MM.1S (cell line): ENCODE data around the gene NGEF.

Experiments
- EZH2 ChIP-seq: fragments of 300-600 bp; sonication (generic); optimal IDR thresholded peaks from 2 replicates; pipeline ENCODE3; 2017; ENCODE audit warnings: low read depth, mild to moderate bottlenecking, antibody characterized with exemption, low read length, mixed read lengths
- EZH2phosphoT487 ChIP-seq: fragments of 300-600 bp; sonication (generic); IDR thresholded peaks from 2 replicates; pipeline ENCODE4 v1.6.1; 2018; ENCODE audit warnings: antibody characterized with exemption, low read length
- TF ChIP-seq, protein P1 (sequence below): fragments of 300-600 bp; sonication (generic); IDR thresholded peaks from 2 replicates; pipeline ENCODE4 v1.5.1; 2016; ENCODE audit warnings: antibody characterized with exemption, low read length, mixed read lengths

DNA sequence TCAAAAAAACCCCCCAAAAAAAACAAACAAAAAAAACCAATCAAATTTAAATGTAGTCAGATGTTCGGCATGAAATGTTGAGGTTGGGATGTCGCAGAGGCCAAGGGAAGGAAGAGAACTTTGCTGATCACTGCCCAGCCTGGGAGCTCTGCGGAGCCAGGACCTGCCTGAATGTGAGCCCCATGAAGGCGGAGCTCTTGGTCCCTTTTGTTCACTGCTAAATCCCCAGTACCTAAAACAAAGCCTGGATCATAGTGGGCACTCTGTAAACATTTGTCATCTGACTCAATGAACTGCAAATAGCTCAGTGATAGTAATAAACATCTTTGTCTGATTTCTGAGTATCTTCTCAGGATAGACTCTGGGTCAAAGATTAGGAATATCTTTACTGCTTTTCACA is 64.0 kb downstream of the NGEF start:
- TF ChIP-seq, protein P1, sequence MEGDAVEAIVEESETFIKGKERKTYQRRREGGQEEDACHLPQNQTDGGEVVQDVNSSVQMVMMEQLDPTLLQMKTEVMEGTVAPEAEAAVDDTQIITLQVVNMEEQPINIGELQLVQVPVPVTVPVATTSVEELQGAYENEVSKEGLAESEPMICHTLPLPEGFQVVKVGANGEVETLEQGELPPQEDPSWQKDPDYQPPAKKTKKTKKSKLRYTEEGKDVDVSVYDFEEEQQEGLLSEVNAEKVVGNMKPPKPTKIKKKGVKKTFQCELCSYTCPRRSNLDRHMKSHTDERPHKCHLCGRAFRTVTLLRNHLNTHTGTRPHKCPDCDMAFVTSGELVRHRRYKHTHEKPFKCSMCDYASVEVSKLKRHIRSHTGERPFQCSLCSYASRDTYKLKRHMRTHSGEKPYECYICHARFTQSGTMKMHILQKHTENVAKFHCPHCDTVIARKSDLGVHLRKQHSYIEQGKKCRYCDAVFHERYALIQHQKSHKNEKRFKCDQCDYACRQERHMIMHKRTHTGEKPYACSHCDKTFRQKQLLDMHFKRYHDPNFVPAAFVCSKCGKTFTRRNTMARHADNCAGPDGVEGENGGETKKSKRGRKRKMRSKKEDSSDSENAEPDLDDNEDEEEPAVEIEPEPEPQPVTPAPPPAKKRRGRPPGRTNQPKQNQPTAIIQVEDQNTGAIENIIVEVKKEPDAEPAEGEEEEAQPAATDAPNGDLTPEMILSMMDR = no peak
- TF ChIP-seq EZH2phosphoT487 (no peak), EZH2 (no peak)
